Transverse colon (tissue), 4 donors: ENCODE measurements around the gene SARS2. TPM values are rescaled to one million over a fixed set of nuclear protein-coding genes. Genes with fewer than 3 reads are reported as not detected.
"Not testable (repeated sequence)": the region's sequence is repeated elsewhere in the genome, so short reads cannot be mapped to it uniquely, and the experiment has no call there.

Source experiments
- DNase-seq: peaks from one replicate; pipeline ENCODE4 v3.0.0-alpha.2; 2019
- H3K27ac ChIP-seq, 4 donors: fragments of 200-600 bp; sonication (generic); 2 replicates each; pipeline ENCODE4 v1.5.1; 2016 to 2018; ENCODE audit warnings: inconsistent platforms in 4 of 4
- H3K27me3 ChIP-seq: fragments of 200-600 bp; sonication (generic); 2 replicates; pipeline ENCODE4 v1.5.1; 2017; ENCODE audit warnings: inconsistent platforms
- H3K36me3 ChIP-seq, 4 donors: fragments of 200-600 bp; sonication (generic); 2 replicates each; pipeline ENCODE4 v1.5.1; 2017 to 2019; ENCODE audit warnings: inconsistent platforms in 4 of 4
- H3K4me1 ChIP-seq, 4 donors: fragments of 200-600 bp; sonication (generic); 2 replicates each; pipeline ENCODE4 v1.5.1; 2017 to 2020; ENCODE audit warnings: inconsistent platforms in 4 of 4
- H3K4me3 ChIP-seq, 4 donors: fragments of 200-600 bp; sonication (generic); 1 replicate in 1 of 4; 2 replicates in 3 of 4; pipeline versions ENCODE4 v1.5.1 to v1.6.1; 2017 to 2019; ENCODE audit warnings: inconsistent platforms in 4 of 4
- H3K9me3 ChIP-seq, 2 donors: fragments of 200-600 bp; sonication (generic); 2 replicates each; pipeline ENCODE4 v1.5.1; 2017 to 2019; ENCODE audit warnings: inconsistent platforms in 2 of 2
- EP300 ChIP-seq: sonication (generic); formaldehyde crosslinking; IDR thresholded peaks from one replicate; pipeline ENCODE4 v1.6.1; 2017; ENCODE audit warnings: antibody characterized with exemption, low read depth
- POLR2A ChIP-seq: fragments of 450-650 bp; IDR thresholded peaks from one replicate; pipeline ENCODE4 v1.6.1; 2016; ENCODE audit warnings: antibody characterized with exemption, mild to moderate bottlenecking, moderate library complexity
- POLR2AphosphoS5 ChIP-seq, 3 donors: sonication (generic); formaldehyde crosslinking; IDR thresholded peaks; one replicate each; pipeline ENCODE4 v1.6.1; 2016; ENCODE audit warnings: antibody characterized with exemption in 3 of 3
- WGBS, 2 donors: methylation state at CpG; one replicate each; pipeline ENCODE4 v1.1.5; 2018; ENCODE audit warnings: low coverage in 1 of 2; 5-methylcytosine and 5-hydroxymethylcytosine counted together
- in situ Hi-C, 4 donors: fragments of 200-750 bp; cut with MboI; loops; one replicate each; pipeline versions ENCODE4 v1.15.0 to v1.15.1; 2017; ENCODE audit warnings: low sequenced_read_pairs in 3 of 4, low pct_ligation_motif_present in 1 of 4, low pct_unique_long_range_greater_than_20kb in 1 of 4
- intact Hi-C: fragments of 100-400 bp; cut with DNase I; formaldehyde crosslinking; loops from one replicate; pipeline ENCODE4 v1.15.1; 2023; ENCODE audit warnings: low total_unique reads
- total RNA-seq, 4 donors: library from RNA; depleted of rRNA; stranded (reverse); fragments of >200 nt; gene quantifications; one replicate each; pipeline ENCODE4 v1.1.0, GENCODE V29; 2016
- TF ChIP-seq, protein P1 (sequence below), 5 experiments: fragments of 200-600 bp in 3 of 5; fragments of 450-650 bp in 2 of 5; sonication (generic) in 3 of 5; IDR thresholded peaks; 1 replicate in 2 of 5; 2 replicates in 3 of 5; pipeline ENCODE4 v1.5.1; 2016 to 2017; ENCODE audit warnings: antibody characterized with exemption in 5 of 5, inconsistent platforms in 3 of 5, mild to moderate bottlenecking in 2 of 5, moderate library complexity in 1 of 5

Gene SARS2
- total RNA-seq, 4 donors from 2014 or later = 21.4 to 186 (median 42.7) TPM

DNA sequence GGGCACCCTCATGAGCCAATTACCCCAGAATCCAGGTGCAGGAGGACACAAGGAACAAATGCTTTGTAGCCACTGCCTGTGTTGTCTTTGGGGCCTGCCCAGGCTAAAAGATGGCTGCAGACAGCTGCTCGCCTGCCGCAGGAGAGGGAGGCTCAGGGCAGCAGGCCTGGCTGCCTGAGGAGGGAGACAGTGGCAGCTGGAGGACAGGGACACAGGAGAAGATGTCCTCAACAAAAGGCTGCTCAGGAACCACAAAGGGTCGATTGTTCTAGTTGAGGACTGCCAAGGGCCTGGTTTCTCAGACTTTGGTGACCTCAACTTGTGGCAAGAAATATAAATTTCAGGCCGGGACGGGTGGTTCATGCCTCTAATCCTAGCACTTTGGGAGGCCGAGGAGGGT is 38.8 kb downstream of the SARS2 start:
- TF ChIP-seq, protein P1, sequence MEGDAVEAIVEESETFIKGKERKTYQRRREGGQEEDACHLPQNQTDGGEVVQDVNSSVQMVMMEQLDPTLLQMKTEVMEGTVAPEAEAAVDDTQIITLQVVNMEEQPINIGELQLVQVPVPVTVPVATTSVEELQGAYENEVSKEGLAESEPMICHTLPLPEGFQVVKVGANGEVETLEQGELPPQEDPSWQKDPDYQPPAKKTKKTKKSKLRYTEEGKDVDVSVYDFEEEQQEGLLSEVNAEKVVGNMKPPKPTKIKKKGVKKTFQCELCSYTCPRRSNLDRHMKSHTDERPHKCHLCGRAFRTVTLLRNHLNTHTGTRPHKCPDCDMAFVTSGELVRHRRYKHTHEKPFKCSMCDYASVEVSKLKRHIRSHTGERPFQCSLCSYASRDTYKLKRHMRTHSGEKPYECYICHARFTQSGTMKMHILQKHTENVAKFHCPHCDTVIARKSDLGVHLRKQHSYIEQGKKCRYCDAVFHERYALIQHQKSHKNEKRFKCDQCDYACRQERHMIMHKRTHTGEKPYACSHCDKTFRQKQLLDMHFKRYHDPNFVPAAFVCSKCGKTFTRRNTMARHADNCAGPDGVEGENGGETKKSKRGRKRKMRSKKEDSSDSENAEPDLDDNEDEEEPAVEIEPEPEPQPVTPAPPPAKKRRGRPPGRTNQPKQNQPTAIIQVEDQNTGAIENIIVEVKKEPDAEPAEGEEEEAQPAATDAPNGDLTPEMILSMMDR (IDR thresholded peaks at IDR 0.05) = no peak
- no peak for TF ChIP-seq POLR2AphosphoS5 (IDR thresholded peaks at IDR 0.05)
- no peak for TF ChIP-seq EP300
- no peak for TF ChIP-seq POLR2A
- Histone ChIP-seq H3K27ac (no peak overlapping the region), H3K27me3 (no peaks in the 10 kb centered on the region), H3K36me3 (peaks cover 0 to 20% (median 8%) of the 10 kb centered on the region in 4 donors), H3K4me3 (no peak overlapping the region), H3K4me1 (no peaks in the 10 kb centered on the region), H3K9me3 (no peaks in the 10 kb centered on the region)
- in situ Hi-C loops = loop anchor here in 1 of 4 donors (10.0 kb wide), 1 partner anchor 147 kb away; the partner anchor contains the start of gene CAPN12
- 91% methylated on average over 6 of the region's 6 CpGs; no CpG with 5 or more reads in 1 of the 2 donors for WGBS, 2 donors
- intact Hi-C loops = no loop called here
- DNase-seq = no peak

- Histone ChIP-seq H3K4me3 (no peak overlapping the region), H3K36me3 (peaks cover 0 to 20% (median 8%) of the 10 kb centered on the region in 4 donors), H3K9me3 (no peaks in the 10 kb centered on the region), H3K27me3 (no peaks in the 10 kb centered on the region), H3K27ac (no peak overlapping the region), H3K4me1 (no peaks in the 10 kb centered on the region)
- in situ Hi-C loops = loop anchor here in 1 of 4 donors (10.0 kb wide), 1 partner anchor 146 kb away; the partner anchor contains the start of gene CAPN12
- intact Hi-C loops = no loop called here
- DNase-seq = no peak
- no peak for TF ChIP-seq EP300
- TF ChIP-seq, protein P1 (IDR thresholded peaks at IDR 0.05) = no peak
Measured at GRCh38 chr19:38890686-38891085, 39.9 kb downstream of the SARS2 start.

GRCh38 chr19:38889803-38890202 is 40.8 kb downstream of the SARS2 start:
- TF ChIP-seq, protein P1 (IDR thresholded peaks at IDR 0.05) = no peak
- TF ChIP-seq EP300 = no peak
- no peak for TF ChIP-seq POLR2AphosphoS5 (IDR thresholded peaks at IDR 0.05)
- TF ChIP-seq POLR2A = no peak
- Histone ChIP-seq H3K4me3 (no peak overlapping the region), H3K27ac (no peak overlapping the region), H3K4me1 (no peaks in the 10 kb centered on the region), H3K9me3 (no peaks in the 10 kb centered on the region), H3K36me3 (peaks cover 0 to 20% (median 8%) of the 10 kb centered on the region in 4 donors), H3K27me3 (no peaks in the 10 kb centered on the region)
- 94% methylated on average over 8 of the region's 8 CpGs; no CpG with 5 or more reads in 1 of the 2 donors for WGBS, 2 donors
- DNase-seq = no peak
- intact Hi-C loops (no loop called here), in situ Hi-C loops (loop anchor here in 1 of 4 donors (10.0 kb wide), 1 partner anchor 145 kb away; the partner anchor contains the start of gene CAPN12)

DNA sequence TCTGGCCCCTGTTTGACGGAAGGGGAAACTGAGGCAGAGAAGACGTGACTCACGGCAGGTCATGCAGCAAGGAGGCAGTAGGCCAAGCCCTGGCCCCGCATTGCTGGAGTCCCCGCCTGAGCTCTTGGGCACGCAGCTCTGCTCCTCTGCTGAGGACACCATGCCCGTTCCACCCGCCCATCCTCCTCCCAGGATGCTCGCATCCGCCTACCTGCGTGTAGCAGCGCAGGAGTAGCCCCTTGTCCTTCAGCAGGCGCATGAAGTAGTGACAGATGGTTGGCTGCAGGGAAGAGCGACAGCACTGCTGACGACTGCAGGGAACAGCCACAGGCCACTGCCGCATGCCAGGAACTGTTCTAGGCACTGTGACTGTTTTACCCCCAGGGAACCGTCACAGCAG is 41.7 kb downstream of the SARS2 start:
- DNase-seq = no peak
- intact Hi-C loops (no loop called here), in situ Hi-C loops (no loop called here)
- 95% methylated on average over 17 of the region's 17 CpGs; no CpG with 5 or more reads in 1 of the 2 donors for WGBS, 2 donors
- no peak overlapping the region for H3K27ac ChIP-seq
- TF ChIP-seq, protein P1 (IDR thresholded peaks at IDR 0.05) = no peak
- TF ChIP-seq EP300 = no peak
- H3K4me3 ChIP-seq = no peak overlapping the region
- no peaks in the 10 kb centered on the region for H3K4me1 ChIP-seq
- H3K9me3 ChIP-seq = no peaks in the 10 kb centered on the region
- no peaks in the 10 kb centered on the region for H3K27me3 ChIP-seq
- H3K36me3 ChIP-seq = peaks cover 0 to 20% (median 8%) of the 10 kb centered on the region in 4 donors

DNA sequence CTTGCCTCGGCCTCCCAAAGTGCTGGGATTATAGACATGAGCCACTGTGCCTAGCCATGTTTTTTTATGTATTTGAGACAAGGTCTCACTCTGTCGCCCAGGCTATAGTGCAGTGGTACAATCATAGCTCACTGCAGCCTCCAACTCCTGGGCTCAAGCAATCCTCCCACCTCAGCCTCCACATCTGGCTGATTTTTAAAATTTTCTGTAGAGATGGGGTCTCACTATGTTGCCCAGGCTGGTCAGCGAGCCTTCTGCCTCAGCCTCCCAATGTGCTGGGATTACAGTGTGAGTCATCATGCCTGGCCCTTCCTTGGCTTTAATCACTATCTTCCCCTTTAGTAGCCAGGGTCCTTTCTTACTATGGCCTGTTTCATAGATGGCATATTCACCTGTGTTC is 45.9 kb downstream of the SARS2 start:
- in situ Hi-C loops, DNase-seq, H3K27ac ChIP-seq, H3K9me3 ChIP-seq, intact Hi-C loops, H3K4me3 ChIP-seq, H3K4me1 ChIP-seq, H3K27me3 ChIP-seq: not testable (repeated sequence)
- H3K36me3 ChIP-seq = peaks cover 0 to 21% (median 7%) of the 10 kb centered on the region in 4 donors
- 94 to 100% methylated on average over 1 to 3 of the region's 3 CpGs for WGBS, 2 donors
